Stimulated activated CD4-positive, alpha-beta T cell treated with anti-CD3 and anti-CD28 coated beads, Interleukin-2, amount 100 ng/mL, for 24 hours (primary cell): ENCODE measurements around the gene TIMM8B.
"Not testable (repeated sequence)": the region's sequence is repeated elsewhere in the genome, so short reads cannot be mapped to it uniquely, and the experiment has no call there.

Experiments used
- DNase-seq, 2 donors: peaks; one replicate each; pipeline ENCODE4 v3.0.0-alpha.2; 2020

The TIMM8B gene

GRCh38 chr11:112073941-112074811 lies 12.4 kb downstream of the TIMM8B start, which contains the start of the genes NKAPD1 and PIH1D2:
Gene NKAPD1, plus strand, starts transcription at chr11:112074299. Its CDS starts 1,276 bp downstream, at chr11:112075575.
Gene PIH1D2, minus strand, starts transcription at chr11:112074017. Its CDS starts 843 bp downstream, at chr11:112073174.
- DNase-seq: peak; percentile 75 to 81

GRCh38 chr11:112062923-112063322 lies 23.6 kb downstream of the TIMM8B start:
- DNase-seq: no peak

GRCh38 chr11:112058103-112058502 lies 28.5 kb downstream of the TIMM8B start:
- no peak for DNase-seq

GRCh38 chr11:112057170-112057569 lies 29.4 kb downstream of the TIMM8B start:
- no peak for DNase-seq

GRCh38 chr11:112051768-112052167 lies 34.8 kb downstream of the TIMM8B start:
- DNase-seq: no peak

- DNase-seq: no peak
Observed at GRCh38 chr11:112050721-112051120, 35.8 kb downstream of the TIMM8B start.

GRCh38 chr11:112049777-112050176 lies 36.8 kb downstream of the TIMM8B start:
- no peak for DNase-seq

- DNase-seq: not testable (repeated sequence)
Observed at GRCh38 chr11:112048256-112048655, 38.3 kb downstream of the TIMM8B start.

GRCh38 chr11:112046647-112047046 lies 39.9 kb downstream of the TIMM8B start:
- DNase-seq: not testable (repeated sequence)

GRCh38 chr11:112044961-112045360 lies 41.6 kb downstream of the TIMM8B start:
- no peak for DNase-seq

GRCh38 chr11:112042961-112043304 lies 43.6 kb downstream of the TIMM8B start:
- no peak for DNase-seq

- no peak for DNase-seq
Observed at GRCh38 chr11:112042161-112042960, 44.2 kb downstream of the TIMM8B start.

- DNase-seq: no peak
Observed at GRCh38 chr11:112037527-112037926, 49.0 kb downstream of the TIMM8B start.
